Gastrocnemius medialis (tissue), 4 donors: ENCODE data around the gene EIF3K.

Experiments
- CTCF ChIP-seq, 5 experiments: fragments of 450-650 bp in 3 of 5; fragments of 200-600 bp in 2 of 5; sonication (generic) in 2 of 5; IDR thresholded peaks in 4 of 5; conservative IDR thresholded peaks in 1 of 5; 1 replicate in 4 of 5; 2 replicates in 1 of 5; pipeline ENCODE4 v1.5.1; 2016 to 2019; ENCODE audit warnings: antibody characterized with exemption in 5 of 5, mild to moderate bottlenecking in 3 of 5, moderate library complexity in 3 of 5
- POLR2A ChIP-seq, 2 donors: fragments of 450-650 bp; IDR thresholded peaks; one replicate each; pipeline ENCODE4 v1.6.1; 2017; ENCODE audit warnings: antibody characterized with exemption in 2 of 2, mild to moderate bottlenecking in 2 of 2, moderate library complexity in 2 of 2

- TF ChIP-seq CTCF (IDR thresholded peaks at IDR 0.05 in 4 of 5, conservative IDR thresholded peaks at IDR 0.05 in 1 of 5) (no peak), POLR2A (IDR thresholded peaks at IDR 0.05) (no peak)
These were observed 49.5 kb upstream of the EIF3K start for GRCh38 chr19:38569368-38569983.
